ENCODE results near the gene LRRC8D. TPM values are rescaled to one million over a fixed set of nuclear protein-coding genes. Genes with fewer than 3 reads are reported as not detected.

LRRC8D gene
- total and polyA plus RNA-seq, 2 of the 4 experiments (the other 2 are of a cell fraction), result 34.1 to 35.3 TPM

- H2BK5ac ChIP-seq (ENCODE audit: low read depth, low read length, poor library complexity, severe bottlenecking), result no peak overlapping the region
- ChIA-PET CTCF (interaction anchor here (0.8 to 2.6 kb wide), 2 partner anchors 11 to 20 kb away, joined by 3 to 9 read pairs; no protein-coding TSS in a partner anchor), POLR2A (ENCODE audit: unreplicated experiment) (no interaction called here)
- H3K9me3 ChIP-seq (ENCODE audit: control insufficient read depth, insufficient read depth, low read length), result no peaks in the 10 kb centered on the region
- H2BK120ac ChIP-seq (ENCODE audit: low read depth, low read length), result 0 out of 2 replicates have a peak overlapping the region, but pooled peaks have one; percentile 10
- H3K4me1 ChIP-seq (ENCODE audit: control insufficient read depth, insufficient read depth, low read length), result peaks cover 9% of the 10 kb centered on the region; the same call in 1 of the 2 replicates
- no CpG with 5 or more reads among the region's 4 CpGs for WGBS, 2 experiments (ENCODE audit: extremely low coverage in 2 of 2, insufficient read length in 1 of 2)
- no peaks in the 10 kb centered on the region for H3K36me3 ChIP-seq (ENCODE audit: control insufficient read depth, insufficient read depth, low read length)
- no peaks in the 10 kb centered on the region for H4K20me1 ChIP-seq (ENCODE audit: insufficient read depth, low read length)
- H3K9ac ChIP-seq (ENCODE audit: low read depth, low read length), result 0 out of 2 replicates have a peak overlapping the region, but pooled peaks have one; percentile 60
- H4K8ac ChIP-seq (ENCODE audit: low read depth in 2 of 2, low read length in 2 of 2), result peak overlapping the region in 1 of 2 experiments; percentile 60; a peak in 1 of 4 replicates
- DNase-seq (peak; percentile 63), ATAC-seq (ENCODE audit: low read depth) (no peak)
- H3K56ac ChIP-seq (ENCODE audit: extremely low read depth, insufficient read depth, low read length), result no peak overlapping the region
- peak overlapping the region; percentile 62; the same call in 1 of the 2 replicates for H3K27ac ChIP-seq (ENCODE audit: insufficient read depth, low read length)
- TF ChIP-seq SMC3 (IDR thresholded peaks at IDR 0.05; ENCODE audit: low read depth, low read length), result no peak
- no peak for TF ChIP-seq CTCF (conservative IDR thresholded peaks at IDR 0.05; ENCODE audit: low read depth, low read length)
- TF ChIP-seq CEBPB (IDR thresholded peaks at IDR 0.05; ENCODE audit: low read depth, low read length), result peak; percentile 97
- TF ChIP-seq FOS (IDR thresholded peaks at IDR 0.05; ENCODE audit: low read depth, low read length), result no peak
- no peak overlapping the region for H3K23ac ChIP-seq (ENCODE audit: low read depth, low read length)
- no peaks in the 10 kb centered on the region for H3K9me1 ChIP-seq (ENCODE audit: insufficient read depth, low read length)
- H2AK5ac ChIP-seq (ENCODE audit: low read depth, low read length), result no peak overlapping the region
- H3K14ac ChIP-seq (replicated peaks; ENCODE audit: low read depth, low read length), result no peak overlapping the region
- H4K5ac ChIP-seq (ENCODE audit: low read depth, low read length), result no peak overlapping the region
- H3K79me1 ChIP-seq (ENCODE audit: low read depth in 1 of 2, low read length in 2 of 2), result peaks cover 3 to 13% of the 10 kb centered on the region in 2 experiments; a peak in 2 of 4 replicates
- no peak overlapping the region for H2BK20ac ChIP-seq (ENCODE audit: low read depth, low read length)
- no TSS peak for BruUV-seq (replicated peaks)
- in situ Hi-C loops (cut with MboI; ENCODE audit: low sequenced_read_pairs) (no loop called here), dilution Hi-C loops (cut with HindIII; ENCODE audit: low sequenced_read_pairs, unreplicated experiment) (no loop called here), intact Hi-C loops (cut with micrococcal nuclease) (loop anchor here (5.0 kb wide), 1 partner anchor 164 kb away; no protein-coding TSS in a partner anchor)
- H3K4me2 ChIP-seq (ENCODE audit: low read depth, low read length), result no peak overlapping the region; the same call in 1 of the 2 replicates
- no peak overlapping the region for H2AK9ac ChIP-seq (replicated peaks; ENCODE audit: low read depth, low read length, poor library complexity)
- H2BK15ac ChIP-seq (ENCODE audit: low read depth, low read length), result no peak overlapping the region
- peak overlapping the region; percentile 34 for H3K18ac ChIP-seq (ENCODE audit: low read depth, low read length)
- H3K27me3 ChIP-seq (ENCODE audit: control insufficient read depth, insufficient read depth, low read length), result no peaks in the 10 kb centered on the region
- no peak overlapping the region for H3K4ac ChIP-seq (ENCODE audit: low read depth, low read length)
- no peak overlapping the region for H2AFZ ChIP-seq (replicated peaks; ENCODE audit: low read length, poor library complexity)
- no peak overlapping the region; the same call in 1 of the 2 replicates for H4K91ac ChIP-seq (ENCODE audit: insufficient read depth, low read depth, low read length)
- no peak overlapping the region for H3K4me3 ChIP-seq (ENCODE audit: insufficient read depth, low read depth, low read length)
Measured at GRCh38 chr1:89822999-89823628, 2.3 kb downstream of the LRRC8D start.
